ENCODE measurements around the gene B4GALT5.

Gene B4GALT5

DNA sequence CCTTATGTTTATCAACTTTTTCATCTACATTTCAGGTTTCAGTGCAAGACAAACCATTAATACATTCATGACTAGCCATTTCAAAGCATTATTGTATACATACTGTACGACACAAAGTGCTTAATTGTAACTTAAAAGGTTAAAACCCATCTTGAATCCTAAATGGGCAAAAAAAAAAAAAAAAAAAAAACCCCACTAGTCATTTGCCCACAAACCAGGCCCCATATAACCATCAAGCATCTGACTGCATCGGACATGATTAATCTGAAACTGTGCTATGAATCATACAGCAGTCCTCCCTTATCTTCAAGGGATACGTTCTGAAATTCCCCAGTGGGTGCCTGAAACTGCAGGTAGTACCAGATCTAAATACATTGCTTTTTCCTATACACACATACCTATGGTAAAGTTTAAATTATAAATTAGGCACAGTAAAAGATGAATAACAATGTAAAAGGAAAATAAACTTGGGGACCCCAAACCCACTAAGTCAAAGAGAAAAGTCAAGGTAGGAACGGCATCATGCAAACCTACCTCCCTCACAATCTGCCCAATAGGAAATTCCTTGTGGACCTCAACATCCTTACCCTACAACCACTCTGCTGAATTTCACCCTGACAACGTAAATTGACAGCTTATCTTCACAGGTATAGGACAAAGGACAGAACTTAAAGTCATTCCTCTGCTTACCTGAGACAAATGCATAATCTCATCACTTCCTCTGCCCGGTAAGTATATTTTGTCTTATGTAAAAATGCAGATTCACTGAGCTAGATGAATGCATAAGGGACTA is 14.3 kb downstream of the B4GALT5 start:
- no peak for DNase-seq

DNA sequence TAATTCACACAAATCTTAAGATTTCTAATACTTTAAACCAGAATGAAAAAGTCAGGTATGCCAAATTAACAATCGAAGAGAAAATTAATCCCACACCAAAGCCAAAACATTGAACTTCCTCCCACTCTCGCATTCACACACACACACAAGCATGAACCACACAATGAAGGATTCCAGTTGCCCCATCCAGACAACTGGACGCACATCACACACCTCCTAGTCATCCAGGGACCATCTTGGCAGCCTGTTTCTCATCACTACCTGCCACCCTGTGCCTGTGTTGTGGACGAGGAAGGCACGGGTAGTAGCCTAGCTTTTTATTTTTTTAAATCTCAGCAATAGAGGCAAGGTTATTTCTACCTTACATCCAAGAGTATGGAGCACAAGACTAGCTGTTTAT is 15.2 kb downstream of the B4GALT5 start:
- no peak for DNase-seq

DNA sequence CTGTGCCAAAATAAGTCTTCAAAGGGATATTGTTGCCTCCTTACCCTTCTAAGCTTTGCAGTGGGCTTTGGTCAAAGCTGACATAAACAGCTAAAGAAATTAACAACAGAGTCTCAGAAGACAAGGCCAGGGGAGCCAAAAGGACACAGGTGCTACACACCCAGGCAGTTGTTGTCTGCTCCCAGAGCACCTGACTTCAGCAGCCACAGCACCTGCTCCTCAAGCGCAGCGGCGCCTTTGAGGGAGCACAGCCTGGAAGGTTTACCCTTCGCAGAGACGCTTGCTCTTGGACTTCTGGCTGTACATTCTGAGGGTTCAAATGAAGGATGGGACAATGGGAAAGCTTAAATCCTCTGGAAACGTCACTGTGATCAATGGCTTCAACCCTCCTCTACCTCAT is 16.6 kb downstream of the B4GALT5 start:
- no peak for DNase-seq

DNA sequence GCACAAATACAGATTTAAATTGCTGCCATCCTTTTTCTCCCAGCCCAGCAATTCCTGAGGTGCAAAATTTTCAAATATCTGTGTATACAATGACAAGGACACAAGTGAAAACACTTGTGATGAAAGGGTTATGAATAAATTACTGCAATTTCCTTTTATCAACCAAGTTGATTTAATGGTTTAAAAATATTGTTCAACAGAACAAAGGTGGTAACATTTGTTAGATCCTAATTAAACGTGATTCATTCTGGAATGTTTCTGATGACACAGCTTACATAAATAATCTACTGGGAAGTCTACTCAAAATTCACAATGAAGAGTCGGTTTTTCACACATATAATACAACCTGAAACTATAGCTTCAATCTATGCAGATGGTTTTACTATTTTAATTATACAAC is 17.1 kb downstream of the B4GALT5 start:
- no peak for DNase-seq

DNA sequence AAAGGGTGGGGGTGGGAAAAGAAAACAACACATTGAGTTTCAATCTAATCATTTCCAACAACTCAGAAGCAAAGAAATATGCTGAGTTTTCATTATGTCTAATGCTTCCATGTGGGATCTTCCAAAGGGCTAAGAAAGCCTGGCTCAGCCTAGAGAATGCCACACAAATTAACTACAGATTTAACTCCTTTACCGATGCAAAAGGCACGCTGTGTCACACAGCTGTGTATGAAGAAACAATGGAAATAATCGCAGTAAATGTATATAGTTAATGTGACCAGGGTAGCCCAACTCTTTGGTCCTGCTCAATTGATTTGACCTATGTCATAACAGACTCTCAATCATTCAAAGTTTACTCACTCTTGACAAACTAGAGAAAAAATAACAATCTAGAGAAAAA is 17.8 kb downstream of the B4GALT5 start:
- no peak for DNase-seq

DNA sequence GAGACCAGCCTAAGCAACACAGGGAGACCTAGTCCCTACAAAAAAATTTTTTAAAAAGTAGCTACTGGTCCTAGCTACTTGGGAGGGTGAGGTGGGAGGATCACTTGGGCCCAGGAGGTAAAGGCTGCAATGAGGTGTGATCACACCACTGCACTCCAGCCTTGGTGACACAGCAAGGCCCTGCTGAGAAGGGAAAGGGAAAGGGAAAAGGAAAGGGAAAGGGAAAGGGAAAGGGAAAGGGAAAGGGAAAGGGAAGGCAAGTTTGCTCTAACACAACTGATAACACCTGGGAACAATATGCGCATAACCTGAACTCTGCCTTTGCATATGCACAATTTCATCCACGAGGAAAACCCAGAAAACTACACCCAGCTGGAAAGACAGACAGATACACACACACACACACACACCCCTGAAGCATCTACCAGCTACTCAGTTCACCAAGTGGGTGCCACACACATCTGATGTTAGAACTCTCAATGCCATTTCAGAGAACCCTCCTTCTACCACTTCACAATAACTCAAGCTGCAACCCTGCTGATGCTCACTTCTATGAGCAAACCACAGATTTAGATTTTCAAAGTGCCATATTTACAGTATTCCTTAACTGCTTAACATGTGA is 19.1 kb downstream of the B4GALT5 start:
- no peak for DNase-seq

DNA sequence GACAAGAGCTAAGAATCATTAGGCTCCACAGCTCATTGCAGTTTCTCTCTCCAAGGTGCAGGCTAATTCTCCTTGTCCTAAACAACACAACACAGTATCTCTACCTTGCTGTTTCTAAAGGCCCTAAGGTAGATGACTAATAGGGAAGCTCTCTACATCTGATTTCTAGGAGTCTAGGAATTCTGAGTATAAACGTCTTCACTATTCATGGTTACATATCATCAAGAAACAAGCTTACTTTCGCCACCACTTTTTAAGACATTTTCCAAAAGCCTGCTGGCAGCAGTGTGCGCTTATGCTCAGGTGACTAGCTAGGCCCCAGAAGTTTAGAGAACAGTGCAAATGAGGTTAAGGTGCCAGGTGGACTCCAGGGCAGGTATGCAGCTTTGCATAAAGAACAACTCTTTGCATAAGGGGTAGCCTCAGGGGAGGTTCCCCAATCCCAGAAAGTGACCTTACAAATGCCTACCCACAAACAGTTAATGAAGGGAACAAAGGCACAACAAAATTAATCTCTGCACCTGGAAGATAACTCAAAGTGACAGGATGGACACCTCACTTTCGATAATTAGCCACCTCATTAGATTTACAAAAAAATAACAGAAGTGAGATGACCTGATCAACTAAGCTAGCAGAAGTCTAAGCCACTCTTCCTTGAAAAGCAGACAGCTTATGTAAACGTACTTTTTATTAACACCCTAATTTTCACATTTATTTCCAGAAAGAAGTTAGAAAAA is 20.1 kb downstream of the B4GALT5 start:
- DNase-seq = no peak

DNA sequence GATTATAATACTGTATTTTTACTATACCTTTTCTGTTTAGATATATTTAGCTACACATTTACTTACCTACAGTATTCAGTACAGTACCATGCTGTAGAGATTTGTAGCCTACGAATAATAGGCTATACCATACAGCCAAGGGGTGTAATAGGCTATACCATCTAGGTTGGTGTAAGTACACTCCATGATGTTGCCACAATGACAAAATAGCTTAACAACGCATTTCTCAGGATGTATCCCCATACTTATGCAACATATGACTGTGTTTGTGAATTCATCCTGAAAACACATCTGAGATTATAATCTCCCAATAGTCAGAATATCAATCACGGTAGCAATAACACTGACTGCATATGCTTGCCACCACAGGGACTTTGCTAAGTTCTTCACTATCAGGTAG is 20.7 kb downstream of the B4GALT5 start:
- no peak for DNase-seq

DNA sequence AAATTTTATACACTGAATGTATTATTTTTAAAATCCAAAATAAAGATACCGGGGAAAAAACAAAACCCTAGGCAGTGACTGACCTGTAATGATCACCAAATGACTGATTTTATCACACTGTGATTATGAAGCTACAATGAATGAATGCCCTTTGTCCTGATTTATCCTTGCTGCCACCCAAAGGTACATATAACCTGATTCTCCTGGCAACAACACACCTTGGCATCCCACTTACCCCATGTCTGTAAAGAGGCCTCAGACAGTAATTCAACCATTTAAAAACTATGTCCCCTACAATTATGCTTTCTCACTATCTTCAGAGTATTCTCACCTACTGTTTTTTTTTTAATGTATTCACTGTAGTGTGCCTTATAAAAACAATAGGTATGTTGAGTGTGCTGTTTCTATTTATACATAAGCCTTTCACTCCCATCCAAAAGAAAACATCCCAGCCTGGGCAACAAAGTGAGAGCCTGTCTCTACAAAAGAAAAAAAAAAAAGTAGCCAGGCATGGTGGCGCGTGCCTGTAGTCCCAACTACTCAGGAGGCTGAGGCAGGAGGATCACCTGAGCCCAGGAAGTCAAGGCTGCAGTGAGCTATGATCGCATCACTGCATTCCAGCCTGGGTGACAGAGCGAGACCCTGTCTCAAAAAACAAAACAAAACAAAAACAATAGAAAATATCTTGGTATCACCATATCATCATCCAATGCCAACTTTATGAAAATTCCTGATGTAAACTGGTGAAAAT is 21.7 kb downstream of the B4GALT5 start:
- DNase-seq = no peak

DNA sequence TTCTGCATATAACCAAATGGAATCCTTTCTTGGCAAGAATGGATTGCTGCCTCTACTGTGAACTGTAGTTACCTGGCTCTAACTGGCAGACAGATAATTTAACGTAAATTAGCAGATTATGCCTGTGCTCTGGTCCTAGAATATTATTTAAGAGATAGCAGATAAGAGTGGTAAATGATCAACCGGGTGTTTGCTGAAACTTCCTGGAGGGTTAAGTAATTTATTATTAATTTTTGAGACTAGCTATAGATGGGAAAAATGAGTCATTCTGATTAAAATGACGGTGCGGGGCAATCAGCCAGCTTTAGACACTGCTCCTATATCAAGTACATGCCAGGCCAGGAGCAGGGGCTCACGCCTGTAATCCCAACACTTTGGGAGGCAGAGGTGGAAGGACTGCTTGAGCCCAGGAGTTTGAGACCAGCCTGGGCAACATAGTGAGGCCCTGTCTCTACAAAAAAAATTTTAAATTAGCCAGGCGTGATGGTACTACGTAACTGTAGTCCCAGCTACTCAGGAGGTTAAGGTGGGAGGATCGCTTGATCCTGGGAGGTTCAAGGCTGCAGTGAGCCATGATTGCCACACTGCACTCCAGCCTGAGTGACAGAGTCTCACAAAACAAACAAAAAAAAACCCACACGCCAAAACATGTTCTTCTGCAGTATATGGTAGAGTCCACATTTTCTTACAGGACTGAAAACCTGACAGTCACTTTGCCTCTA is 22.6 kb downstream of the B4GALT5 start:
- no peak for DNase-seq

DNA sequence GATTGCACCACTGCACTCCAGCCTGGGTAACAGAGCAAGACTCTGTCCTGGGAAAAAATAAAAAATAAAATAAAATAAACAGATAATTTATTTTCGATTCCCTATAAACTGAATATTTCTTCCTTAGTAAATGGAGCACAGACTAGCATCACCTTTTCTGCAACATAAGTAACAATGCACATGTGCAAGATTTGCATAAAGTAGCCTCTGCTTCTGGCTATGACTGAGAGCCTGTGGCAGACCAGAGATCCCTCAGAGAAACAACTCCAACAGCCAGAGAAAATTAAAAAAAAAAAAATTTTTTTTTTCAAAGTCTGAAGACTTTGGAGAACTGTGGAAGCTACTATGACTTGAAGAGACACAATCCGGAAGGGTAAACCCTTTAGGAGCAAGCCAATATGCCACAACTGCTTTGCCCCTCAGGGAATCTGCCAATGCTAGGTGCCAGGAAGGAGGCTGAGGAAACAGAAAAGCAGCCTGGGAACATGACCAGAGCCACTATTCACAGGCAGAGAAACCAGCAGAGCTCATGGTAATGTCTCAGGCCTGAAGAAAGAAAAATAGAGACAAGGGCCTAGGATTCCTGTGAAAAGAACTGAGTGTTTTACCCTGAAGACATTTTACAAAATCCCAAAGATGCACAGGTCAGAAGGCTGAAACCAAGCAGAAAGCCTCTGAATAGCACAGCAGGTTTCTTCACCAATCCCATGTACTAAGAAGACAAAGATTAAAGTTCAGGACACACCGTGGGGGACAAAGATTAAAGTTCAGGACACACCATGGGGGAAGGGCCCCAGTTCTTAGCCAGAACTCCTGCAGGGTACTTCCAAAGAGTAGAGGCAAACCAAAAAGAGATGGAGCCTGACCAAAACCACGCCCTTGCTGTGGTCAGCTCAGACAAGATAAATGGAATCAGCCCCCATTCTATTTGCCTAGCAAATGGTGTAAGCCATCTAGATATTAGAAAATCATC is 25.8 kb downstream of the B4GALT5 start:
- no peak for DNase-seq

DNA sequence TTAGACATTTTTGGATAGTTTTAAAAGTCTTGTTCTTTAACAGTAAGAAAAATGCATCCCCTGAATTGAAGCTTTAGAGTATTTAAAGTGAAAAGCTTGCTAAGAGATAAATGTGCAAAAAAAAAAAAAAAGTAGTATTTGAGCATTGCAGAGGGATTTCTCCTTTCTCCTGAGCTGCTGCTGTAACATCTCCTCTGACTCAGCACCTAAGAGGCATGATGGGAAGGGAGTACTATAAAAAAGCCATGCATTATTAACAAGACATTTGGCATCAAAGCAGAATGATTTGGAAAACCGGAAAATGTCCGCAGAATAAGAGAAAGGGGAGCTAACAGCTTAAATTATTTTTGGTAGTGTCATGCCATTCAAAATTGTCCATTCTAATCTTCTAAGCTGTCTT is 27.9 kb downstream of the B4GALT5 start:
- DNase-seq = no peak

DNA sequence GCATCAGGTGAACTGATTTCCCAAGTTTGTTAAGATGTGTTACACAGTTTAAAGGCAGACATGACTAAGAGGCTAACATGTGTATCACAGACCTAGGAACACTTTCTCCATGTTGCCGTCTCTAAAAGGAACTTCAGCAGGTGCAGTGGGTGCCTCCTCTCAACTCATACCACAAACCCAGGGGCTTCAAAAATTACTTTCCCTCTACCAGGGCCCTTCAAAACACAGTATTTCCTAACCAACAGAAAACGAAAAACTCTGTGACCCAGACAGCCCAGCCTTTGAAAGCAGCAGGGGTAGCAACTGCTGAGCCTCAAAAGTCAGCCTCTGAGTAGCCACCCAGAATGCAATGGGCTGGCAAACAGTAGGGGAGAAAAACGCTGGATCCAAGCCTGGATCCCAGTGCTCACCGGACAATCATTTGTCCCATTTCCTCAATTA is 28.5 kb downstream of the B4GALT5 start:
- DNase-seq = no peak

DNA sequence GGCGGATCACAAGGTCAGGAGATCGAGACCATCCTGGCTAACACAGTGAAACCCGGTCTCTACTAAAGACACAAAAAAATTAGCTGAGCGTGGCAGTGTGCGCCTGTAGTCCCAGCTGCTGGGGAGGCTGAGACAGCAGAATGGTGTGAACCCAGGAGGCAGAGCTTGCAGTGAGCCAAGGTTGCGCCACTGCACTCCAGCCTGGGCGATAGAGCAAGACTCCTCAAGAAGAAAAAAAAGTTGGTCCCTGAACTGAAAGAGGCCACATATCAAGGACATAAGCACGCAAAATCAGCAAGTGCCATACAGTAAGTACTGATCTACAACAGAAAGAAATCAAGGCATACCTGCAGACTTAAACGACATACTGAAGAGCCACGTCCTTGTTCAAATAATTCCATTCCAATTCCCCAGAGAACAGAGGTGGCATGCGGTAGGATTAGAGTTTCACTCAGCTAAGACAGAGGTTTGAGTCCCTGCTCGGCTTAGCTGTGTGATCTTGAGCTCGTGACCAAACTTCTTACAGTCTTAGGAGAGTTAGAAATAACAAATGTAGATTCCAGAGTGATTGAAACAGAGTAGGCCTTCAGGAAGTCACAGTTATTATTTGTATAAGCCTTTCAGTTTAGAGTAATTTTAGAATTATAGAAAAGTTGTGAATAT is 29.2 kb downstream of the B4GALT5 start:
- DNase-seq = no peak

DNA sequence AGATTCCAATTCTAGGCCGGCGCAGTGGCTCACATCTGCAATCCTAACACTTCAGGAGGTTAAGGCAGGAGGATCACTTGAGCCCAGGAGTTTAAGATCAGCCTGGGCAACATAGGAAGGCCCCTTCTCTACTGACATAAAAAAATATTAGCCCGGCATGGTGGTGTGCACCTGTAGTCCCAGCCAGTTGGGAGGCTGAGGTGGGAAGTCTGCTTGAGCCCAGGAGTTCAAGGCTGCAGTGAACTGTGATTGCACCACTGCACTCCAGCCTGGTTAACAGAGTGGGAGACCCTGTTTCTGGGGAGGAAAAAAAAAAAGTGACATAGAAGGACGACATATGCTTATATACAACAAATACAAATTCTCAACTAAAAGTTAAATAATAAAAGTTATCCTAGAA is 30.9 kb downstream of the B4GALT5 start:
- no peak for DNase-seq

DNA sequence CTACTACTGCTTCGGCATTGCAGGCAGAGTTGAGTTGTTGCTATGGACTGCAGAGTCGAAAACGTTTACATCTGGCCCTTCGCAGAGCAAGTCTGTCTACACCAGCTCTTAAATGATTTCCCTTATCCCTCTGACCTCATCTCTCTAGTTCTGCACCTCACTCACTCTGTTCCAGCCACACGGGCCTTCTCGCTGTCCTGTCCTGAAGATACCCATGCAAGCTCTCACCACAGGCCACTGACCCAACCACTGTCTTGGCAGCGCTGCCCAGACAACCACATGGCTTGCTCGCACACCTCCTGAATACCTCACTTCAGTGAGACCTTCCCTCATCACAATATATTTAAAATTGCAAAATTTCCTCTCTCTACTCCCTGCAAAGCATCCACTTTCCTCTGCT is 31.4 kb downstream of the B4GALT5 start:
- DNase-seq = no peak

DNA sequence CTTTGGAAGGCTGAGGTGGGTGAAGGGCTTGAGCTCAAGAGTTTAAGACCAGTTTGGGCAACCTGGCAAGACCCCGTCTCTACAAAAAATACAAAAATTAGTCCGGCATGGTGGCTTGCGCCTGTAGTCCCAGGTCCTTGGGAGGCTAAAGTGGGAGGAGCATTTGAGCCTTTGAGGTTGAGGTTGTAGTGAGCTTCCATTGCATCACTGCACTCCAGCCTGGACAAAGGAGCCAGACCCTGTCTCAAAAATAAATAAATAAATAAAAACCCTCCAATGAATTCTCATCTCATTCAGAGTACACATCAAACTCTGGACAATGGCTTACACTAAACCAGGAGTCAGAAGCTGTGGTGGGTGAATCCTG is 31.8 kb downstream of the B4GALT5 start:
- DNase-seq = no peak

DNA sequence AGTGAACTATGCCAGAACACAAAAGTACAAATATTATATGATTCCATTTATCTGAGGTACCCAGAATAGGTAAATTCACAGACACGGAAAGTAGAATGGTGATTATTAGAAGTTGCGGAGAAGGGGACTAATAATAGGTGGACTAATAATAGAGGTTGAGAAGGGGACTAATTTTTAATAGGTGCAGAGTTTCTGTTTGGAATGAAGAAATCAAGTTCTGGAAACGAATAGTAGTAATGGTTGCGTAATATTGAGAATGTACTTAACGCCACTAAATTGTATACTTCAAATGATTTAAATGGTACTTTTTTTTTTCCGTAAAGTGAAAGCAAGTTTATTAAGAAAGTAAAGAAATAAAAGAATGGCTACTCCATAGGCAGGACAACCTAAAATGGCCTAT is 33.2 kb downstream of the B4GALT5 start:
- DNase-seq = no peak

DNA sequence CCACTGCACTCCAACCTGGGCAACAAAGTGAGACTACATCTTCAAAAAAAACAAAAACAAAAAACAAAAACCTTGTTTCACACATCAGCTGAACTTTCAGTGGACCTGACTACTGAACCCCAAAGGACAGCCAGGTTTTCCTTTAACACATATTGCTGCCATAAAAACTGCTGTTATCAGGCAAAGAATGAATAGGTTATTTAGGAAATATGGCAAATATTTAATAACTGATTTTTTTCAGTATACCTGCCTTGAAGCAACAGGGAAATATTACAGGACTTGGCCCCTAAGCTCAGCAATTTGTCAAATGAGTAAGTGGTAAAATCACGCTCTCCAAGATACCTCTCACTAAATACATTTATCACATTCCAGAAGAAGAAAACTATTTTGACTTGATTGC is 34.0 kb downstream of the B4GALT5 start:
- DNase-seq = no peak

DNA sequence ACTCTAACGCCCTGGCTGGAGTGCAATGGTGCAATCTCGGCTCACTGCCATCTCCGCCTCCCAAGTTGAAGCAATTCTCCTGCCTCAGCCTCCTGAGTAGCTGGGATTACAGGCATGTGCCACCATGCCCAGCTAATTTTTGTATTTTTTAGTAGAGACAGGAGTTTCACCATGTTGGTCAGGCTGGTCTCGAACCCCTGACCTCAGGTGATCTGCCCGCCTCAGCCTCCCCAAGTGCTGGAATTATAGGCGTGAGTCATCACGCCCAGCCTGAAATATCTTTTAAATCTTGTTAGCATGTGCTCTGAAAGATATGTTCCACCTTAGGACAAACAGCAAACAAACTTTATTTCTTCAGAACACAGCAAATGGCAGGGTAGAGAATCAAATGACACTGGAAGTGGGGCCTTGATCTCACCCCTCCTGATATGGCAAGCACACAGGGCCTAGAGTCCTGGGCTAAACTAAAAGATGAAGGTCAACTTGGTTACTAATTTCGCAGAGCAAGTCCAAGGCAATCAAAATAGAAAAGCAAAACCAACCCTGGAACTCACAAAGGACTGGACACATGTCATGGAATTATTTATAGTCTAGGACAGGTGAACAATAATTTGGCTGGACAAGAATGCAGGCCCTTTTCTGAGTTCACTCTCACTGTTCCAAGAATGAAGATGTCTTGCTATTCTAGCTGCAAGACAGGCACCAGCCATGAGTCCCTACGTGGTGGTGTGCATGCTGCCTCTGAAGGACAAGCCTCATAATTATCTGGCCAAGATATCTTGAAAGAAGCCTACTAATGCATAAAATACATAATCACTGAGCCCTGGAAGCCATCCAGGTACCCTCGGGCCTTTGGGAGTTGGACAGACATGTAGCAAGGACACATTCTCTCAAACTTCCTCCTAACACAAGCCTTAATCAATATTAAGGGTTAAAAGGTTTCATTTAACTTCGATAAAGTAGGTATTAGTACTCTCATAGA is 35.6 kb downstream of the B4GALT5 start:
- no peak for DNase-seq
